Measurements from ENCODE around the gene LAIR1.
"Not testable (repeated sequence)": the region's sequence is repeated elsewhere in the genome, so short reads cannot be mapped to it uniquely, and the experiment has no call there.

LAIR1 gene

GRCh38 chr19:54341295-54341694 lies 23.4 kb downstream of the LAIR1 start:
- no peak for DNase-seq (ENCODE audit: low read depth)

GRCh38 chr19:54339646-54340358 lies 24.9 kb downstream of the LAIR1 start:
- DNase-seq (ENCODE audit: low read depth) = no peak

GRCh38 chr19:54338521-54338920 lies 26.2 kb downstream of the LAIR1 start:
- DNase-seq (ENCODE audit: low read depth) = no peak

- no peak for DNase-seq (ENCODE audit: low read depth)
Observed at GRCh38 chr19:54337858-54338230, 26.9 kb downstream of the LAIR1 start.

GRCh38 chr19:54336893-54337857 lies 27.6 kb downstream of the LAIR1 start:
- DNase-seq (ENCODE audit: low read depth) = no peak

GRCh38 chr19:54335979-54336892 lies 28.5 kb downstream of the LAIR1 start:
- DNase-seq (ENCODE audit: low read depth) = no peak

GRCh38 chr19:54335164-54335563 lies 29.6 kb downstream of the LAIR1 start:
- DNase-seq (ENCODE audit: low read depth) = no peak

GRCh38 chr19:54333586-54334298 lies 31.0 kb downstream of the LAIR1 start:
- no peak for DNase-seq (ENCODE audit: low read depth)

GRCh38 chr19:54332149-54332548 lies 32.6 kb downstream of the LAIR1 start:
- no peak for DNase-seq (ENCODE audit: low read depth)

GRCh38 chr19:54331626-54332025 lies 33.1 kb downstream of the LAIR1 start:
- DNase-seq (ENCODE audit: low read depth) = no peak

GRCh38 chr19:54329476-54330165 lies 35.1 kb downstream of the LAIR1 start:
- no peak for DNase-seq (ENCODE audit: low read depth)

- DNase-seq (ENCODE audit: low read depth) = not testable (repeated sequence)
Observed at GRCh38 chr19:54328781-54329180, 36.0 kb downstream of the LAIR1 start.

- no peak for DNase-seq (ENCODE audit: low read depth)
Observed at GRCh38 chr19:54325631-54326030, 39.1 kb downstream of the LAIR1 start.

GRCh38 chr19:54325194-54325621 lies 39.5 kb downstream of the LAIR1 start:
- no peak for DNase-seq (ENCODE audit: low read depth)

GRCh38 chr19:54324071-54324470 lies 40.7 kb downstream of the LAIR1 start:
- DNase-seq (ENCODE audit: low read depth) = no peak

GRCh38 chr19:54322934-54323333 lies 41.8 kb downstream of the LAIR1 start:
- DNase-seq (ENCODE audit: low read depth) = not testable (repeated sequence)

- not testable (repeated sequence) for DNase-seq (ENCODE audit: low read depth)
Observed at GRCh38 chr19:54322295-54322694, 42.4 kb downstream of the LAIR1 start.

- no peak for DNase-seq (ENCODE audit: low read depth)
Observed at GRCh38 chr19:54319892-54320670, 44.6 kb downstream of the LAIR1 start.

GRCh38 chr19:54319049-54319448 lies 45.7 kb downstream of the LAIR1 start:
- no peak for DNase-seq (ENCODE audit: low read depth)

- no peak for DNase-seq (ENCODE audit: low read depth)
Observed at GRCh38 chr19:54317965-54318240, 46.8 kb downstream of the LAIR1 start.
